Measurements from ENCODE around the gene CRTC2. TPM values are rescaled to one million over a fixed set of nuclear protein-coding genes. Genes with fewer than 3 reads are reported as not detected.

The CRTC2 gene
- total and polyA plus RNA-seq, 2 donors (not counting 1 experiment from before 2014, with no cell fraction given) = 2.6 to 7.1 TPM

DNA sequence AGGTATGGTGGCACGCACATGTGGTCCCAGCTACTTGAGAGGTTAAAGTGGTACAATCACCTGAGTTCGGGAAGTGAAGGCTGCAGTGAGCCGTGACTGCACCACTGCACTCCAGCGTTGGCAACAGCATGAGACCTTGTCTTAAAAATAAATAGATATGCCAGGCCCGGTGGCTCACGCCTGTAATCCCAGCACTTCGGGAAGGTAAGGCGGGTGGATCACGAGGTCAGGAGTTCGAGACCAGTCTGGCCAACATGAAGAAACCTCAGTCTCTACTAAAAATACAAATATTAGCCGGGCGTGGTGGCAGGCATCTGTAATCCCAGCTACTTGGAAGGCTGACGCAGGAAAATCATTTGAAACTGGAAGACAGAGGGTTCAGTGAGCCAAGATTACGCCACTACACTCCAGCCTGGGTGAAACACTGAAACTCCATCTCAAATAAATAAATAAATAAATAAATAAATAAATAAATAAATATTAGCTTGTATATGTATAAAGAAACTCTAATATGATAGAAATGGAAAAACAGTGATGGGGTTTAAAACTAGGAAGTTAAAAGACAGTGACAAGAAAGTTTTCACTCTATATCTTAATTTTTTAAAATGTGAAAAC, 54.5 kb downstream of the CRTC2 start:
- peak in 1 of 2 donors; percentile 40 for DNase-seq (ENCODE audit: low read depth in 2 of 2)
- no peak for TF ChIP-seq EZH2 (IDR thresholded peaks at IDR 0.05; ENCODE audit: low read length, missing control alignments)
- TF ChIP-seq, protein P1, sequence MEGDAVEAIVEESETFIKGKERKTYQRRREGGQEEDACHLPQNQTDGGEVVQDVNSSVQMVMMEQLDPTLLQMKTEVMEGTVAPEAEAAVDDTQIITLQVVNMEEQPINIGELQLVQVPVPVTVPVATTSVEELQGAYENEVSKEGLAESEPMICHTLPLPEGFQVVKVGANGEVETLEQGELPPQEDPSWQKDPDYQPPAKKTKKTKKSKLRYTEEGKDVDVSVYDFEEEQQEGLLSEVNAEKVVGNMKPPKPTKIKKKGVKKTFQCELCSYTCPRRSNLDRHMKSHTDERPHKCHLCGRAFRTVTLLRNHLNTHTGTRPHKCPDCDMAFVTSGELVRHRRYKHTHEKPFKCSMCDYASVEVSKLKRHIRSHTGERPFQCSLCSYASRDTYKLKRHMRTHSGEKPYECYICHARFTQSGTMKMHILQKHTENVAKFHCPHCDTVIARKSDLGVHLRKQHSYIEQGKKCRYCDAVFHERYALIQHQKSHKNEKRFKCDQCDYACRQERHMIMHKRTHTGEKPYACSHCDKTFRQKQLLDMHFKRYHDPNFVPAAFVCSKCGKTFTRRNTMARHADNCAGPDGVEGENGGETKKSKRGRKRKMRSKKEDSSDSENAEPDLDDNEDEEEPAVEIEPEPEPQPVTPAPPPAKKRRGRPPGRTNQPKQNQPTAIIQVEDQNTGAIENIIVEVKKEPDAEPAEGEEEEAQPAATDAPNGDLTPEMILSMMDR (conservative IDR thresholded peaks at IDR 0.05 in 1 of 2, IDR thresholded peaks at IDR 0.05 in 1 of 2; ENCODE audit: low read depth in 1 of 2, low read length in 2 of 2) = no peak
- Histone ChIP-seq H4K20me1 (ENCODE audit: control insufficient read depth, extremely low read depth, insufficient read depth, low read length) (no peaks in the 10 kb centered on the region), H3K4me3 (replicated peaks in 1 of 4; ENCODE audit: control extremely low read depth in 1 of 4, insufficient read depth in 1 of 4, low read depth in 3 of 4, low read length in 4 of 4) (no peak overlapping the region), H3K27me3 (ENCODE audit: control insufficient read depth, insufficient read depth, low read length) (no peaks in the 10 kb centered on the region), H3K27ac (ENCODE audit: insufficient read depth, low read length) (no peak overlapping the region), H3K9me3 (ENCODE audit: control insufficient read depth, insufficient read depth, low read depth, low read length) (no peaks in the 10 kb centered on the region), H3K36me3 (ENCODE audit: control insufficient read depth, insufficient read depth, low read length) (no peaks in the 10 kb centered on the region), H3K4me1 (ENCODE audit: control insufficient read depth, extremely low read depth, insufficient read depth, low read length) (no peaks in the 10 kb centered on the region), H3K79me2 (ENCODE audit: control insufficient read depth, insufficient read depth, low read length) (peaks cover 37% of the 10 kb centered on the region), H3K9ac (ENCODE audit: insufficient read depth, low read length) (no peak overlapping the region), H2AFZ (ENCODE audit: low read length) (no peak overlapping the region), H3K4me2 (ENCODE audit: extremely low read depth, insufficient read depth, low read length) (no peak overlapping the region)

DNA sequence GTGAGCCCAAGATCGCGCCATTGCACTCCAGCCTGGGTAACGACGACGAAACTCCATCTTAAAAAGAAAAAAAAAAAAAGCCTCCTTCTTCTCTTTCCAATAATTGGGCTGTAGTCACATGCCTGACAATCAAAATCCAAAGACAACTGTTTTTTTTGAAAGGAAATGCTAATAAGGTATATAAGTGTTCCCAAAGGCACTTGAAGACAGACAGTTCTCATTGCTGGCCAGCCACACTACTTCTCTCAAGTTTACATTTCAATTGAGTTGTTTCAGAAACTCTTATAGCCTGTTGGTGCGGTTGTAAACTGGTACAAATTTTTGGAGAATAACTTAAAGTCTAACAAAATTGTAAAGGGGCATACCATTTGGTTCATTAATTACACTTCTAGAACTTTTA, 58.9 kb downstream of the CRTC2 start:
- no peak overlapping the region for H3K4me3 ChIP-seq (replicated peaks in 1 of 4; ENCODE audit: control extremely low read depth in 1 of 4, insufficient read depth in 1 of 4, low read depth in 3 of 4, low read length in 4 of 4)
- H3K9me3 ChIP-seq (ENCODE audit: control insufficient read depth, insufficient read depth, low read depth, low read length) = no peaks in the 10 kb centered on the region
- no peaks in the 10 kb centered on the region for H3K27me3 ChIP-seq (ENCODE audit: control insufficient read depth, insufficient read depth, low read length)
- TF ChIP-seq, protein P1 (conservative IDR thresholded peaks at IDR 0.05 in 1 of 2, IDR thresholded peaks at IDR 0.05 in 1 of 2; ENCODE audit: low read depth in 1 of 2, low read length in 2 of 2) = no peak
- TF ChIP-seq EZH2 (IDR thresholded peaks at IDR 0.05; ENCODE audit: low read length, missing control alignments) = no peak
- no peaks in the 10 kb centered on the region for H4K20me1 ChIP-seq (ENCODE audit: control insufficient read depth, extremely low read depth, insufficient read depth, low read length)
- no peaks in the 10 kb centered on the region for H3K4me1 ChIP-seq (ENCODE audit: control insufficient read depth, extremely low read depth, insufficient read depth, low read length)
- no peak overlapping the region for H3K4me2 ChIP-seq (ENCODE audit: extremely low read depth, insufficient read depth, low read length)
- H3K27ac ChIP-seq (ENCODE audit: insufficient read depth, low read length) = no peak overlapping the region
- no peak overlapping the region for H3K9ac ChIP-seq (ENCODE audit: insufficient read depth, low read length)
- DNase-seq (ENCODE audit: low read depth in 2 of 2) = no peak
- no peak overlapping the region for H2AFZ ChIP-seq (ENCODE audit: low read length)
- H3K79me2 ChIP-seq (ENCODE audit: control insufficient read depth, insufficient read depth, low read length) = peaks cover 13% of the 10 kb centered on the region
- no peaks in the 10 kb centered on the region for H3K36me3 ChIP-seq (ENCODE audit: control insufficient read depth, insufficient read depth, low read length)

Other genes with a start within 250 kb of the CRTC2 start
- 30.0 and 37.3 TPM in 2 replicates for gene INTS3, start 230.6 kb downstream of the CRTC2 start, total RNA-seq
- gene INTS3, start 230.6 kb downstream of the CRTC2 start, polyA plus RNA-seq = 31.4 and 42.2 TPM in 2 replicates
- gene SLC27A3, start 183.2 kb downstream of the CRTC2 start, total RNA-seq = 30.6 and 34.4 TPM in 2 replicates
- 9.3 and 9.7 TPM in 2 replicates for gene SLC27A3, start 183.2 kb downstream of the CRTC2 start, polyA plus RNA-seq
- gene GATAD2B, start 35.6 kb downstream of the CRTC2 start, total RNA-seq = 3.3 and 4.8 TPM in 2 replicates
- gene GATAD2B, start 35.6 kb downstream of the CRTC2 start, polyA plus RNA-seq = 5.2 and 6.9 TPM in 2 replicates
- 13.6 and 17.7 TPM in 2 replicates for gene DENND4B, start 11.9 kb downstream of the CRTC2 start, total RNA-seq
- gene DENND4B, start 11.9 kb downstream of the CRTC2 start, polyA plus RNA-seq = 9.1 and 15.9 TPM in 2 replicates
- 113 and 119 TPM in 2 replicates for gene SLC39A1, start 4.9 kb upstream of the CRTC2 start, total RNA-seq
- gene SLC39A1, start 4.9 kb upstream of the CRTC2 start, polyA plus RNA-seq = 80.5 and 94.4 TPM in 2 replicates
- gene CREB3L4, start 9.3 kb upstream of the CRTC2 start, total RNA-seq = 6.4 and 8.2 TPM in 2 replicates
- 3.7 and 4.8 TPM in 2 replicates for gene CREB3L4, start 9.3 kb upstream of the CRTC2 start, polyA plus RNA-seq
- gene JTB, start 19.1 kb upstream of the CRTC2 start, total RNA-seq = 98.9 and 131 TPM in 2 replicates
- gene JTB, start 19.1 kb upstream of the CRTC2 start, polyA plus RNA-seq = 102 and 123 TPM in 2 replicates
- 82.7 and 86.2 TPM in 2 replicates for gene RAB13, start 27.7 kb upstream of the CRTC2 start, total RNA-seq
- gene RAB13, start 27.7 kb upstream of the CRTC2 start, polyA plus RNA-seq = 126 and 133 TPM in 2 replicates
- 2,666 and 2,883 TPM in 2 replicates for gene RPS27, start 32.1 kb upstream of the CRTC2 start, total RNA-seq
- 2,477 and 3,291 TPM in 2 replicates for gene RPS27, start 32.1 kb upstream of the CRTC2 start, polyA plus RNA-seq
- gene NUP210L, start 196.5 kb upstream of the CRTC2 start, total RNA-seq = under 0.01 and 0.17 TPM in 2 replicates
- gene NUP210L, start 196.5 kb upstream of the CRTC2 start, polyA plus RNA-seq = 0.01 and 0.08 TPM in 2 replicates
- gene TPM3, start 233.5 kb upstream of the CRTC2 start, total RNA-seq = 135 and 215 TPM in 2 replicates
- gene TPM3, start 233.5 kb upstream of the CRTC2 start, polyA plus RNA-seq = 842 and 1,032 TPM in 2 replicates
- gene CFAP141, start 247.7 kb upstream of the CRTC2 start, total RNA-seq = not detected in 2 replicates
- not detected in 2 replicates for gene CFAP141, start 247.7 kb upstream of the CRTC2 start, polyA plus RNA-seq

Data from fibroblast of lung (primary cell).